ENCODE results near the gene TMCC1.

- TF ChIP-seq CTCF (IDR thresholded peaks at IDR 0.05) (no peak), POLR2A (IDR thresholded peaks at IDR 0.05) (no peak)
These were observed 188.2 kb downstream of the TMCC1 start for GRCh38 chr3:129705274-129705673.

Data from thyroid gland (tissue), 4 donors.